ENCODE results near the gene HPGDS.

HPGDS gene

DNA sequence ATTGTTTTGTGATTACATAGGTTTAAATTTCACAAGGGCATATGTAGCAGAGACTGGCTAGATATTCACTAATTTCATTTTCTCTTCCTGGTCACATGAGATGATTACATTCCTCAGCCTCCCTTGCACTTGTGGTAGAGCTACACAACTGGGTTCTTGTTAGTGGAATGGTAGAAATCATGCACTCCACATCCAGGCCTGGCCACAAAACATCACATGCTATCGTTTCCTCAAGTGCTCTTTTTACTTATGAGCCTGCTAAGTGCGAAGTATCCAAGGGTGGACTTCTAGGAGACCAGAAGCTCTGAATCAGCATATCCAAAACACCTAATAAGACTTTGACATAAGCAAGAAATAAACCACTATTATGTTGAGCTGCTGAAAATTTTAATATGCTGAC lies 26.4 kb upstream of the HPGDS start:
- no peak overlapping the region for H3K4me3 ChIP-seq (ENCODE audit: low read length)
- no peak for TF ChIP-seq ZNF274 (IDR thresholded peaks at IDR 0.05; ENCODE audit: low read depth, low read length)

GRCh38 chr4:94368459-94368858 lies 25.8 kb upstream of the HPGDS start:
- no peak for TF ChIP-seq ZNF274 (IDR thresholded peaks at IDR 0.05; ENCODE audit: low read depth, low read length)

DNA sequence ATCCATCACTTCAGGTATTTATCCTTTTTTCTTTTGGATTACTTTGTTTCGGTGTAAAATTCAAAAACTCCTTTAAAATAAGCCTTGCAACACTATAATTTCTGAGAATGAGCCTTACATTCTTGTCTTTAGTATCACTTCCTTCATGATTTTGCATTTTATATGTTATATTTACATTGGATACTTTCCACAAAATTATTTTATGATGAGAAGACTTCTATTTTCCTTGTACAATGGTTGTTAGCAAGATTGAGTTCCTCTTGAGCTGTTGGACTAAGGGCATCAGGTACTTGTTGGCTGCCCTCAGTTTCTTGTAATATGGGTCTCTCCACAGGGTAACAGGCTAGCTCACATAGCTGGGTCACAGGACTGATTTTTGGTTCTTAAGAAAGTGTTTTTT lies 22.7 kb upstream of the HPGDS start:
- TF ChIP-seq ZNF274 (IDR thresholded peaks at IDR 0.05; ENCODE audit: low read depth, low read length), result no peak
- no peak overlapping the region for H3K4me3 ChIP-seq (ENCODE audit: low read length)

More at GRCh38 chr4:94368459-94368858, 25.8 kb upstream of the HPGDS start:
- no peak overlapping the region for H3K4me3 ChIP-seq (ENCODE audit: low read length)

GRCh38 chr4:94364527-94364926 lies 21.9 kb upstream of the HPGDS start:
- no peak overlapping the region for H3K4me3 ChIP-seq (ENCODE audit: low read length)
- no peak for TF ChIP-seq ZNF274 (IDR thresholded peaks at IDR 0.05; ENCODE audit: low read depth, low read length)

- TF ChIP-seq ZNF274 (IDR thresholded peaks at IDR 0.05; ENCODE audit: low read depth, low read length), result no peak
- no peak overlapping the region for H3K4me3 ChIP-seq (ENCODE audit: low read length)
Measured at GRCh38 chr4:94363136-94363655, 20.6 kb upstream of the HPGDS start.

- no peak overlapping the region for H3K4me3 ChIP-seq (ENCODE audit: low read length)
- no peak for TF ChIP-seq ZNF274 (IDR thresholded peaks at IDR 0.05; ENCODE audit: low read depth, low read length)
Measured at GRCh38 chr4:94359838-94360237, 17.2 kb upstream of the HPGDS start.

DNA sequence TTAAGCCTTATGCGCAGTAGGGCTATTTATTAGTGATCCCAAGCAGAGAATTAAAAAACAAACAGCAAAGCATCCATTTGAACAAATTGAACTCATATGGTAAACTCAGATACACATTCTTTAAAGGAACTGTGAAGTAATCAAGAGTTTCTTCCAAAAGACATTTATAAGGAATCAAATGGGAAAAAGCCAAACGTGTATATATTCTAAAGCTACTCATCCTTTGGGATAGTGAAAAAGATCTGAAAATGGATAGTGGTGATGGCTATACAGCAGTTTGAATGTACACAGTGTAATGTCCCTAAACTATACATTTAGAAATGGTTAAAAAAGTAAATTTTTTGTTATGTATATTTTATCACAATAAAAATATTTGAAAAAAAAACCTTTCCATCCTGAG lies 16.6 kb upstream of the HPGDS start:
- no peak overlapping the region for H3K4me3 ChIP-seq (ENCODE audit: low read length)
- TF ChIP-seq ZNF274 (IDR thresholded peaks at IDR 0.05; ENCODE audit: low read depth, low read length), result no peak

GRCh38 chr4:94358101-94358500 lies 15.5 kb upstream of the HPGDS start:
- H3K4me3 ChIP-seq (ENCODE audit: low read length), result no peak overlapping the region
- TF ChIP-seq ZNF274 (IDR thresholded peaks at IDR 0.05; ENCODE audit: low read depth, low read length), result no peak

GRCh38 chr4:94357624-94358023 lies 15.0 kb upstream of the HPGDS start:
- H3K4me3 ChIP-seq (ENCODE audit: low read length), result no peak overlapping the region
- no peak for TF ChIP-seq ZNF274 (IDR thresholded peaks at IDR 0.05; ENCODE audit: low read depth, low read length)

DNA sequence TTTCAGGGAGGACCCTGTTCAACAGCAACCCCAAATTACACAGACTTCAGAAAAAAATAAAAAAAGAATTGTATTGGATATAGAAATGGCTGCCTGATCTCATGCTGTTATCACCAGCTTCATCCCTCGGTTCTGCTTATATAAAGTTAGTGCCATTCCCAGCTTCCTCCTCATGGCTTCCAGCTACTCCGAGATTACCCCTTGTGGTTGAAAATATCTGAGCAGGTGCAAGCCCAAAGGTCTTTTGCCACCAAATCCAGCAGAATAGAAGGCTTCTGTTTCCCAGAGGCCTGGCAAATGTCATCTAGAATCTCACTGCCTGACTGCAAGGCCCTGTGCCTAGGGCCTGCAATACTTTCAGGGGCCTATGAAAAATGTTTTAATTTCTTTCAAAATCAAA lies 13.8 kb upstream of the HPGDS start:
- no peak for TF ChIP-seq ZNF274 (IDR thresholded peaks at IDR 0.05; ENCODE audit: low read depth, low read length)
- H3K4me3 ChIP-seq (ENCODE audit: low read length), result no peak overlapping the region

DNA sequence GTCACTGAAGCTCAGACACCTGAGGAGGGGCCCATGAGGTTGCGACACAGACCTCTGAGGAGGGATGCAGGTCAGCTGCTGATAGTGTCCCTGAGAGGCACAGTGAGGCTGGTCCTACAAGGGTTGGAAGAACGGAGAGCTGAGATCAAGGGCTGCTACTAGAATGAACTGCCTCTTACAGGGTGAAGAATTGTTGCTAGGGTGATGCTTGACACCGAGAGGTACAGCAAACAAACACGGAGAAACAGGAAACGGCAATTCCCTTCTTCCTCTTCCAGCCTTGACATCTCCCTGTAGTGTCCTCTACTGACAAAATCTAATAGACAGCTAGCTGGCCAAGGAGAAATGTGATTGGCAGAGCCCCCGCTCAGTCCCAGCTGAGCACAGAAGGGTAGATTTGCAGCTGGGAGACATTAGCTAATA lies 11.8 kb upstream of the HPGDS start:
- no peak overlapping the region for H3K4me3 ChIP-seq (ENCODE audit: low read length)
- TF ChIP-seq ZNF274 (IDR thresholded peaks at IDR 0.05; ENCODE audit: low read depth, low read length), result no peak

GRCh38 chr4:94352996-94353395 lies 10.4 kb upstream of the HPGDS start:
- no peak for TF ChIP-seq ZNF274 (IDR thresholded peaks at IDR 0.05; ENCODE audit: low read depth, low read length)
- H3K4me3 ChIP-seq (ENCODE audit: low read length), result no peak overlapping the region

- no peak for TF ChIP-seq ZNF274 (IDR thresholded peaks at IDR 0.05; ENCODE audit: low read depth, low read length)
- H3K4me3 ChIP-seq (ENCODE audit: low read length), result no peak overlapping the region
Measured at GRCh38 chr4:94352163-94352562, 9.5 kb upstream of the HPGDS start.

- TF ChIP-seq ZNF274 (IDR thresholded peaks at IDR 0.05; ENCODE audit: low read depth, low read length), result no peak
- no peak overlapping the region for H3K4me3 ChIP-seq (ENCODE audit: low read length)
Measured at GRCh38 chr4:94351319-94351718, 8.7 kb upstream of the HPGDS start.

- no peak for TF ChIP-seq ZNF274 (IDR thresholded peaks at IDR 0.05; ENCODE audit: low read depth, low read length)
- H3K4me3 ChIP-seq (ENCODE audit: low read length), result no peak overlapping the region
Measured at GRCh38 chr4:94350095-94350494, 7.5 kb upstream of the HPGDS start.

- H3K4me3 ChIP-seq (ENCODE audit: low read length), result no peak overlapping the region
- no peak for TF ChIP-seq ZNF274 (IDR thresholded peaks at IDR 0.05; ENCODE audit: low read depth, low read length)
Measured at GRCh38 chr4:94349193-94349592, 6.6 kb upstream of the HPGDS start.
